ENCODE results near the gene PALM.

Gene PALM

GRCh38 chr19:680287-681028, 28.3 kb upstream of the PALM start:
- H3K4me3 ChIP-seq (replicated peaks; ENCODE audit: low read depth, low read length), result peak overlapping the region; percentile 60
- DNase-seq (ENCODE audit: low read depth), result peak; percentile 99
- TF ChIP-seq CTCF (IDR thresholded peaks at IDR 0.05; ENCODE audit: low read length, missing control alignments), result peak; percentile 7

GRCh38 chr19:681029-682019, 27.4 kb upstream of the PALM start:
- peak overlapping the region; percentile 60 for H3K4me3 ChIP-seq (replicated peaks; ENCODE audit: low read depth, low read length)
- no peak for TF ChIP-seq CTCF (IDR thresholded peaks at IDR 0.05; ENCODE audit: low read length, missing control alignments)
- DNase-seq (ENCODE audit: low read depth), result no peak

GRCh38 chr19:682678-683320, 25.9 kb upstream of the PALM start:
- DNase-seq (ENCODE audit: low read depth), result no peak
- H3K4me3 ChIP-seq (replicated peaks; ENCODE audit: low read depth, low read length), result no peak overlapping the region
- TF ChIP-seq CTCF (IDR thresholded peaks at IDR 0.05; ENCODE audit: low read length, missing control alignments), result no peak

GRCh38 chr19:685454-685931, 23.2 kb upstream of the PALM start:
- DNase-seq (ENCODE audit: low read depth), result no peak
- TF ChIP-seq CTCF (IDR thresholded peaks at IDR 0.05; ENCODE audit: low read length, missing control alignments), result no peak
- H3K4me3 ChIP-seq (replicated peaks; ENCODE audit: low read depth, low read length), result no peak overlapping the region

- TF ChIP-seq CTCF (IDR thresholded peaks at IDR 0.05; ENCODE audit: low read length, missing control alignments), result no peak
- H3K4me3 ChIP-seq (replicated peaks; ENCODE audit: low read depth, low read length), result no peak overlapping the region
- DNase-seq (ENCODE audit: low read depth), result no peak
Observed at GRCh38 chr19:686589-687297, 22.0 kb upstream of the PALM start.

- DNase-seq (ENCODE audit: low read depth), result no peak
- H3K4me3 ChIP-seq (replicated peaks; ENCODE audit: low read depth, low read length), result no peak overlapping the region
- TF ChIP-seq CTCF (IDR thresholded peaks at IDR 0.05; ENCODE audit: low read length, missing control alignments), result no peak
Observed at GRCh38 chr19:687569-688166, 21.1 kb upstream of the PALM start.

Measured in fibroblast of pulmonary artery (primary cell).